ENCODE data around the gene VIM.

The VIM gene

DNA sequence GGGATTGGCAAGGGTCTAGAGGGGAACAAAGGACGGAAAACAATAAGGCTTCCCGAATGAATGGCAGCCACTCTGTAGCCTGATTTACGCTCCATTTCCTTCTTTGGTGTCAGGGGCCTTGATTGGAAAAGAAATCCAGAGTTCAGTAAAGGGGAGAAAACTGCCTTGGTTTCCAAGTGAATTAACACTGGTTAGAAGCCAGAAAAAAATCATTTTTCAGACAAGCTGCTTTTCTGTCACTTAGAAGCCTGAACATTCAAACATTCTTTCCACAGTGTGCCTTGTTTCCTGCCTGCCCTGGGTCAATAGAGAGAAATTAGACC, 26.3 kb upstream of the VIM start:
- Histone ChIP-seq H4K20me1 (ENCODE audit: insufficient read depth, low read length) (no peaks in the 10 kb centered on the region), H3K79me2 (ENCODE audit: low read length) (peaks cover 6% of the 10 kb centered on the region; the same call in 1 of the 2 replicates), H3K4me1 (ENCODE audit: low read length) (peaks cover 26% of the 10 kb centered on the region), H3K4me3 (ENCODE audit: low read length) (peak overlapping the region; percentile 94), H3K9me3 (ENCODE audit: insufficient read depth, low read length) (no peaks in the 10 kb centered on the region), H3K27me3 (ENCODE audit: low read depth, low read length) (no peaks in the 10 kb centered on the region), H3K4me2 (ENCODE audit: low read length) (peak overlapping the region; percentile 89), H3K36me3 (replicated peaks; ENCODE audit: low read depth, low read length) (no peaks in the 10 kb centered on the region), H3K9ac (ENCODE audit: low read length) (peak overlapping the region; percentile 75), H3K27ac (ENCODE audit: low read length) (peak overlapping the region; percentile 56), H2AFZ (ENCODE audit: low read depth, low read length) (peak overlapping the region; percentile 93)
- TF ChIP-seq, protein P1, sequence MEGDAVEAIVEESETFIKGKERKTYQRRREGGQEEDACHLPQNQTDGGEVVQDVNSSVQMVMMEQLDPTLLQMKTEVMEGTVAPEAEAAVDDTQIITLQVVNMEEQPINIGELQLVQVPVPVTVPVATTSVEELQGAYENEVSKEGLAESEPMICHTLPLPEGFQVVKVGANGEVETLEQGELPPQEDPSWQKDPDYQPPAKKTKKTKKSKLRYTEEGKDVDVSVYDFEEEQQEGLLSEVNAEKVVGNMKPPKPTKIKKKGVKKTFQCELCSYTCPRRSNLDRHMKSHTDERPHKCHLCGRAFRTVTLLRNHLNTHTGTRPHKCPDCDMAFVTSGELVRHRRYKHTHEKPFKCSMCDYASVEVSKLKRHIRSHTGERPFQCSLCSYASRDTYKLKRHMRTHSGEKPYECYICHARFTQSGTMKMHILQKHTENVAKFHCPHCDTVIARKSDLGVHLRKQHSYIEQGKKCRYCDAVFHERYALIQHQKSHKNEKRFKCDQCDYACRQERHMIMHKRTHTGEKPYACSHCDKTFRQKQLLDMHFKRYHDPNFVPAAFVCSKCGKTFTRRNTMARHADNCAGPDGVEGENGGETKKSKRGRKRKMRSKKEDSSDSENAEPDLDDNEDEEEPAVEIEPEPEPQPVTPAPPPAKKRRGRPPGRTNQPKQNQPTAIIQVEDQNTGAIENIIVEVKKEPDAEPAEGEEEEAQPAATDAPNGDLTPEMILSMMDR (IDR thresholded peaks at IDR 0.05; ENCODE audit: low read depth, low read length), result no peak
- no peak for TF ChIP-seq EZH2phosphoT487 (IDR thresholded peaks at IDR 0.05; ENCODE audit: low read depth)

- Histone ChIP-seq H3K9me3 (ENCODE audit: insufficient read depth, low read length) (no peaks in the 10 kb centered on the region), H3K36me3 (replicated peaks; ENCODE audit: low read depth, low read length) (no peaks in the 10 kb centered on the region), H3K27me3 (ENCODE audit: low read depth, low read length) (no peaks in the 10 kb centered on the region), H2AFZ (ENCODE audit: low read depth, low read length) (no peak overlapping the region), H4K20me1 (ENCODE audit: insufficient read depth, low read length) (no peaks in the 10 kb centered on the region), H3K4me3 (ENCODE audit: low read length) (no peak overlapping the region), H3K27ac (ENCODE audit: low read length) (no peak overlapping the region), H3K4me1 (ENCODE audit: low read length) (peaks cover 29% of the 10 kb centered on the region), H3K4me2 (ENCODE audit: low read length) (no peak overlapping the region), H3K79me2 (ENCODE audit: low read length) (peaks cover 6% of the 10 kb centered on the region; the same call in 1 of the 2 replicates), H3K9ac (ENCODE audit: low read length) (no peak overlapping the region)
- TF ChIP-seq, protein P1 (IDR thresholded peaks at IDR 0.05; ENCODE audit: low read depth, low read length), result no peak
Measured at GRCh38 chr10:17202506-17202905, 25.5 kb upstream of the VIM start.

GRCh38 chr10:17202999-17203398, 25.0 kb upstream of the VIM start:
- Histone ChIP-seq H3K9ac (ENCODE audit: low read length) (no peak overlapping the region), H2AFZ (ENCODE audit: low read depth, low read length) (no peak overlapping the region), H3K27ac (ENCODE audit: low read length) (no peak overlapping the region), H3K27me3 (ENCODE audit: low read depth, low read length) (no peaks in the 10 kb centered on the region), H3K4me2 (ENCODE audit: low read length) (no peak overlapping the region), H3K36me3 (replicated peaks; ENCODE audit: low read depth, low read length) (no peaks in the 10 kb centered on the region), H3K9me3 (ENCODE audit: insufficient read depth, low read length) (no peaks in the 10 kb centered on the region), H3K79me2 (ENCODE audit: low read length) (peaks cover 6% of the 10 kb centered on the region; the same call in 1 of the 2 replicates), H3K4me3 (ENCODE audit: low read length) (no peak overlapping the region), H4K20me1 (ENCODE audit: insufficient read depth, low read length) (no peaks in the 10 kb centered on the region), H3K4me1 (ENCODE audit: low read length) (peaks cover 29% of the 10 kb centered on the region)
- TF ChIP-seq, protein P1 (IDR thresholded peaks at IDR 0.05; ENCODE audit: low read depth, low read length), result no peak
- TF ChIP-seq EZH2phosphoT487 (IDR thresholded peaks at IDR 0.05; ENCODE audit: low read depth), result no peak

DNA sequence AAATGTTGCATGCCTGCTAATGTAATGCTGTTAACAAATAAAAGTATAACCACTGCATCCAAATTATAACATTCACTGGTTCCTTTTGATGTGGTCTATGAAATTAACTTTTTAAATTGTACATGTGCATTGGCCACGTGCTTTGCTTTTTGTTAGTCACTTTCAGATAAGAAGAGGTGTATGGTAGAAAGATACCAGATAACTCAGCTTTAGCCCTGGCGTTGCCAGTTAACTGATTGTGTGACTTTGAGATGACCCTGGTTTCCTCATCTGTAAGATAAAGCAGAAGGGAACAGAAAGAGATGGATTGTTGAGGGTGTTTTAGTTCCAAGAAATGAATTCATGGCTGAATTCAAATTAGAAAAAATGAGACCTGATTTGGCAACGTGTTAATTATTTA, 24.6 kb upstream of the VIM start:
- TF ChIP-seq, protein P1 (IDR thresholded peaks at IDR 0.05; ENCODE audit: low read depth, low read length), result no peak
- TF ChIP-seq EZH2phosphoT487 (IDR thresholded peaks at IDR 0.05; ENCODE audit: low read depth), result no peak
- H3K9ac ChIP-seq (ENCODE audit: low read length), result no peak overlapping the region
- no peaks in the 10 kb centered on the region for H4K20me1 ChIP-seq (ENCODE audit: insufficient read depth, low read length)
- no peak overlapping the region for H2AFZ ChIP-seq (ENCODE audit: low read depth, low read length)
- no peak overlapping the region for H3K4me2 ChIP-seq (ENCODE audit: low read length)
- no peaks in the 10 kb centered on the region for H3K36me3 ChIP-seq (replicated peaks; ENCODE audit: low read depth, low read length)
- peaks cover 29% of the 10 kb centered on the region for H3K4me1 ChIP-seq (ENCODE audit: low read length)
- H3K79me2 ChIP-seq (ENCODE audit: low read length), result peaks cover 6% of the 10 kb centered on the region; the same call in 1 of the 2 replicates
- H3K27ac ChIP-seq (ENCODE audit: low read length), result no peak overlapping the region
- no peaks in the 10 kb centered on the region for H3K27me3 ChIP-seq (ENCODE audit: low read depth, low read length)
- H3K9me3 ChIP-seq (ENCODE audit: insufficient read depth, low read length), result no peaks in the 10 kb centered on the region
- H3K4me3 ChIP-seq (ENCODE audit: low read length), result no peak overlapping the region
